A673 (cell line): ENCODE measurements around the gene CXCL3.

Experiments
- EZH2 ChIP-seq: fragments of 200-600 bp; sonication (generic); IDR thresholded peaks from 2 replicates; pipeline ENCODE4 v1.6.1; 2017; ENCODE audit warnings: borderline replicate concordance, low read depth, mild to moderate bottlenecking, mixed read lengths, antibody characterized with exemption, low read length; ENCODE audit not compliant: poor library complexity, severe bottlenecking
- TF ChIP-seq, protein P1 (sequence below): fragments of 300-800, 200-600 bp; sonication (generic); conservative IDR thresholded peaks from 2 replicates; pipeline ENCODE4 v1.5.1; 2017; ENCODE audit warnings: low read depth, mild to moderate bottlenecking, antibody characterized with exemption, low read length, moderate library complexity, mixed read lengths

DNA sequence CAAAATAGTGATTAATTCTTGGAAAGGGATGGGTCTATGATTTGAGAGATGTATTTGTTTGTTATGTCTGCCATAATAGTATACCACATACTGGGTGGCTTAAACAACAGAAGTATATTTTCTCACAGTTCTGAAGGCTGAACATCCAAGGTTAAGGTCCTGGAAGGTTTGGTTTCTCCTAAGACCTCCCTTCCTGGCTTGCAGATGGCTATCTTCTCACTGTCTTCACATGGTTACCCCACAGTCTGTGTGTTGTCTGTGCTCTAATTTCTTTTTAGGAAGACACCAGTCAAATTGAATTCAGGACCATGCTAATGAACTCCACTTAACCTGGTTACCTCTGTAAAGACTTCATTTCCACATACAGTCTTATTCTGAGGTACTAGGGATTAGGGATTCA lies 34.9 kb upstream of the CXCL3 start:
- TF ChIP-seq, protein P1, sequence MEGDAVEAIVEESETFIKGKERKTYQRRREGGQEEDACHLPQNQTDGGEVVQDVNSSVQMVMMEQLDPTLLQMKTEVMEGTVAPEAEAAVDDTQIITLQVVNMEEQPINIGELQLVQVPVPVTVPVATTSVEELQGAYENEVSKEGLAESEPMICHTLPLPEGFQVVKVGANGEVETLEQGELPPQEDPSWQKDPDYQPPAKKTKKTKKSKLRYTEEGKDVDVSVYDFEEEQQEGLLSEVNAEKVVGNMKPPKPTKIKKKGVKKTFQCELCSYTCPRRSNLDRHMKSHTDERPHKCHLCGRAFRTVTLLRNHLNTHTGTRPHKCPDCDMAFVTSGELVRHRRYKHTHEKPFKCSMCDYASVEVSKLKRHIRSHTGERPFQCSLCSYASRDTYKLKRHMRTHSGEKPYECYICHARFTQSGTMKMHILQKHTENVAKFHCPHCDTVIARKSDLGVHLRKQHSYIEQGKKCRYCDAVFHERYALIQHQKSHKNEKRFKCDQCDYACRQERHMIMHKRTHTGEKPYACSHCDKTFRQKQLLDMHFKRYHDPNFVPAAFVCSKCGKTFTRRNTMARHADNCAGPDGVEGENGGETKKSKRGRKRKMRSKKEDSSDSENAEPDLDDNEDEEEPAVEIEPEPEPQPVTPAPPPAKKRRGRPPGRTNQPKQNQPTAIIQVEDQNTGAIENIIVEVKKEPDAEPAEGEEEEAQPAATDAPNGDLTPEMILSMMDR: no peak
- no peak for TF ChIP-seq EZH2
